Mesothelial cell of epicardium (in vitro differentiated cells): ENCODE results near the gene CDH23. TPM values are rescaled to one million over a fixed set of nuclear protein-coding genes. Genes with fewer than 3 reads are reported as not detected.

Source experiments
- DNase-seq, 2 experiments: peaks; one replicate each; pipeline ENCODE4 v3.0.0; 2021; ENCODE audit warnings: low spot score in 2 of 2; ENCODE audit not compliant: unreplicated experiment in 2 of 2
- H3K27ac Mint-ChIP-seq: 2 replicates; pipeline ENCODE4 v1.8.0; 2021; ENCODE audit warnings: mixed read lengths
- H3K27me3 Mint-ChIP-seq: 2 replicates; pipeline ENCODE4 v1.8.0; 2021; ENCODE audit warnings: low read depth, mixed read lengths
- H3K36me3 Mint-ChIP-seq: 2 replicates; pipeline ENCODE4 v1.8.0; 2021; ENCODE audit warnings: mixed read lengths
- H3K4me1 Mint-ChIP-seq: 2 replicates; pipeline ENCODE4 v1.8.0; 2021; ENCODE audit warnings: mixed read lengths
- H3K4me3 Mint-ChIP-seq: 2 replicates; pipeline ENCODE4 v1.8.0; 2021; ENCODE audit warnings: mild to moderate bottlenecking, moderate library complexity, mixed read lengths
- H3K9me3 Mint-ChIP-seq: 2 replicates; pipeline ENCODE4 v1.8.0; 2021; ENCODE audit warnings: mixed read lengths
- CTCF ChIP-seq: fragments of 200-600 bp; sonication (generic); IDR thresholded peaks from one replicate; pipeline ENCODE4 v1.5.0; 2021; ENCODE audit warnings: antibody characterized with exemption; ENCODE audit not compliant: unreplicated experiment
- total RNA-seq: library from RNA; stranded (reverse); gene quantifications from 3 replicates; pipeline ENCODE4 v1.2.1, GENCODE V29; 2021

The CDH23 gene
- total RNA-seq, 1 donor from 2014 or later = 2.5 TPM

- Mint-ChIP-seq H3K36me3 (peaks cover 5% of the 10 kb centered on the region), H3K9me3 (peaks cover 21% of the 10 kb centered on the region), H3K27me3 (peaks cover 10% of the 10 kb centered on the region), H3K4me3 (no peak overlapping the region), H3K4me1 (peaks cover 6% of the 10 kb centered on the region), H3K27ac (no peak overlapping the region)
- no peak for TF ChIP-seq CTCF
- no peak for DNase-seq
Observed at GRCh38 chr10:71489077-71489476, 92.4 kb downstream of the CDH23 start.

GRCh38 chr10:71492872-71493271 is 96.2 kb downstream of the CDH23 start:
- H3K4me1 Mint-ChIP-seq = peaks cover 27% of the 10 kb centered on the region
- no peak overlapping the region for H3K27ac Mint-ChIP-seq
- H3K4me3 Mint-ChIP-seq = no peak overlapping the region
- peaks cover 5% of the 10 kb centered on the region for H3K36me3 Mint-ChIP-seq
- no peak for TF ChIP-seq CTCF
- H3K27me3 Mint-ChIP-seq = no peaks in the 10 kb centered on the region
- DNase-seq = no peak
- peaks cover 21% of the 10 kb centered on the region for H3K9me3 Mint-ChIP-seq

- H3K4me3 Mint-ChIP-seq = no peak overlapping the region
- no peak for TF ChIP-seq CTCF
- H3K36me3 Mint-ChIP-seq = peaks cover 5% of the 10 kb centered on the region
- DNase-seq = no peak
- peaks cover 15% of the 10 kb centered on the region for H3K9me3 Mint-ChIP-seq
- no peaks in the 10 kb centered on the region for H3K27me3 Mint-ChIP-seq
- H3K4me1 Mint-ChIP-seq = peaks cover 31% of the 10 kb centered on the region
- no peak overlapping the region for H3K27ac Mint-ChIP-seq
Observed at GRCh38 chr10:71493741-71494140, 97.0 kb downstream of the CDH23 start.

GRCh38 chr10:71494476-71494875 is 97.8 kb downstream of the CDH23 start:
- no peak overlapping the region for H3K27ac Mint-ChIP-seq

GRCh38 chr10:71494980-71495381 is 98.3 kb downstream of the CDH23 start:
- no peak overlapping the region for H3K4me3 Mint-ChIP-seq
- DNase-seq = no peak
- TF ChIP-seq CTCF = no peak
- peaks cover 4% of the 10 kb centered on the region for H3K9me3 Mint-ChIP-seq
- H3K36me3 Mint-ChIP-seq = no peaks in the 10 kb centered on the region
- peaks cover 31% of the 10 kb centered on the region for H3K4me1 Mint-ChIP-seq
- no peaks in the 10 kb centered on the region for H3K27me3 Mint-ChIP-seq
- H3K27ac Mint-ChIP-seq = no peak overlapping the region

More at GRCh38 chr10:71494476-71494875, 97.8 kb downstream of the CDH23 start:
- H3K4me3 Mint-ChIP-seq = no peak overlapping the region
- H3K9me3 Mint-ChIP-seq = peaks cover 8% of the 10 kb centered on the region
- H3K4me1 Mint-ChIP-seq = peaks cover 31% of the 10 kb centered on the region
- no peaks in the 10 kb centered on the region for H3K27me3 Mint-ChIP-seq
- DNase-seq = no peak
- no peaks in the 10 kb centered on the region for H3K36me3 Mint-ChIP-seq
- no peak for TF ChIP-seq CTCF
